HCT116 (cell line): ENCODE measurements around the gene PXMP4.

ENCODE experiments used
- ATF3 ChIP-seq: IDR thresholded peaks from 2 replicates; pipeline ENCODE4 v1.6.1; 2012
- CTCF ChIP-seq, 3 experiments: fragments of 200-600 bp in 1 of 3; sonication (generic) in 1 of 3; IDR thresholded peaks in 2 of 3; conservative IDR thresholded peaks in 1 of 3; 2 replicates each; pipeline ENCODE4 v1.5.1; 2012 to 2017; ENCODE audit warnings: low read depth in 2 of 3, low read length in 2 of 3, antibody characterized with exemption in 1 of 3, borderline replicate concordance in 1 of 3, control low read depth in 1 of 3, mild to moderate bottlenecking in 1 of 3, mixed read lengths in 1 of 3, mixed run types in 1 of 3, moderate library complexity in 1 of 3; ENCODE audit not compliant: insufficient read depth in 1 of 3
- EGR1 ChIP-seq: IDR thresholded peaks from 2 replicates; pipeline ENCODE4 v1.6.1; 2012; ENCODE audit warnings: low read depth
- EZH2phosphoT487 ChIP-seq: fragments of 200-600 bp; IDR thresholded peaks from 2 replicates; pipeline ENCODE4 v1.6.1; 2018; ENCODE audit warnings: antibody characterized with exemption, borderline replicate concordance
- POLR2A ChIP-seq: IDR thresholded peaks from 2 replicates; pipeline ENCODE4 v1.7.0; 2011; ENCODE audit warnings: borderline replicate concordance; ENCODE audit not compliant: insufficient read depth, insufficient read length; ENCODE audit errors: extremely low read depth
- POLR2AphosphoS5 ChIP-seq: IDR thresholded peaks from 2 replicates; pipeline ENCODE4 v1.6.1; 2011; ENCODE audit warnings: mild to moderate bottlenecking, low read depth, low read length, moderate library complexity
- ZFX ChIP-seq: fragments of 450-650 bp; IDR thresholded peaks from 2 replicates; pipeline ENCODE4 v1.6.1; 2017

GRCh38 chr20:33676652-33677645, 43.2 kb downstream of the PXMP4 start:
- no peak for TF ChIP-seq POLR2AphosphoS5
- no peak for TF ChIP-seq CTCF (IDR thresholded peaks at IDR 0.05 in 2 of 3, conservative IDR thresholded peaks at IDR 0.05 in 1 of 3; ENCODE audit: borderline replicate concordance in 1 of 3, insufficient read depth in 1 of 3, low read depth in 2 of 3, low read length in 2 of 3)
- no peak for TF ChIP-seq ZFX
- TF ChIP-seq POLR2A = no peak
- no peak for TF ChIP-seq EGR1
- no peak for TF ChIP-seq ATF3
- TF ChIP-seq EZH2phosphoT487 = no peak
